Heart right ventricle (tissue), 16 donors: ENCODE data around the gene ACSS1. TPM values are rescaled to one million over a fixed set of nuclear protein-coding genes. Genes with fewer than 3 reads are reported as not detected.

ENCODE experiments used
- ATAC-seq, 8 donors: fragments of 200-7000 bp; cut with Tn5 transposase; one replicate each; pipeline ENCODE4 v1.9.1; 2020; ENCODE audit warnings: mild to moderate bottlenecking in 8 of 8, moderate library complexity in 8 of 8, moderate number of reproducible peaks in 1 of 8
- DNase-seq, 2 donors: peaks; one replicate each; pipeline ENCODE4 v3.0.0-alpha.2; 2020
- H3K27ac ChIP-seq, 10 donors: fragments of 200-600 bp; sonication (generic) in 2 of 10; one replicate each; pipeline versions ENCODE4 v1.5.0 to v1.8.0; 2020 to 2022; ENCODE audit warnings: mild to moderate bottlenecking in 3 of 10
- H3K27me3 ChIP-seq, 7 donors: fragments of 200-600 bp; one replicate each; pipeline ENCODE4 v1.8.0; 2021 to 2022; ENCODE audit warnings: mild to moderate bottlenecking in 2 of 7
- H3K36me3 ChIP-seq, 9 donors: fragments of 200-600 bp; sonication (generic) in 1 of 9; one replicate each; pipeline versions ENCODE4 v1.5.0 to v1.8.0; 2020 to 2022; ENCODE audit warnings: mild to moderate bottlenecking in 2 of 9
- H3K4me1 ChIP-seq, 9 donors: fragments of 200-600 bp; sonication (generic) in 1 of 9; one replicate each; pipeline versions ENCODE4 v1.5.0 to v1.8.0; 2020 to 2022; ENCODE audit warnings: mild to moderate bottlenecking in 4 of 9
- H3K4me3 ChIP-seq, 10 donors: fragments of 200-600 bp; sonication (generic) in 2 of 10; one replicate each; pipeline versions ENCODE4 v1.5.0 to v1.8.0; 2020 to 2022; ENCODE audit warnings: mild to moderate bottlenecking in 7 of 10, moderate library complexity in 2 of 10
- H3K9me3 ChIP-seq, 11 donors: fragments of 200-600 bp in 10 of 11; sonication (generic) in 2 of 11; one replicate each; pipeline versions ENCODE4 v1.5.0 to v1.8.0; 2013 to 2022; ENCODE audit warnings: mild to moderate bottlenecking in 2 of 11, control low read depth in 1 of 11, moderate library complexity in 1 of 11
- CTCF ChIP-seq, 9 donors: fragments of 200-600 bp; sonication (generic) in 2 of 9; IDR thresholded peaks; one replicate each; pipeline versions ENCODE4 v1.5.0 to v1.8.0; 2021 to 2022; ENCODE audit warnings: antibody characterized with exemption in 9 of 9, mild to moderate bottlenecking in 5 of 9, moderate library complexity in 1 of 9
- WGBS, 2 donors: extraction: QIAGEN DNeasy Blood & Tissue Kit; methylation state at CpG; one replicate each; pipeline ENCODE4 v1.1.7; 2013; ENCODE audit warnings: inconsistent platforms in 1 of 2; 5-methylcytosine and 5-hydroxymethylcytosine counted together
- intact Hi-C, 10 donors: fragments of 100-400 bp; cut with DNase I; formaldehyde crosslinking; loops; one replicate each; pipeline versions ENCODE4 v1.11.1 to v1.14.2; 2022
- polyA plus RNA-seq, 2 donors: library from polyadenylated mRNA; stranded (reverse); fragments of 200-250 nt; gene quantifications; one replicate each; pipeline ENCODE4 v1.2.3, GENCODE V29; 2013
- total RNA-seq, 10 donors: library from RNA; stranded (reverse); fragmentation: NEBNext Ultra II Directional in 3 of 10; extraction: Animal tissue kit (Norgen Biotek cat#: 25700) in 3 of 10; gene quantifications; one replicate each; pipeline versions ENCODE4 v1.2.1 to v1.2.4, GENCODE V29; 2021 to 2023
- donor health status: Arrhythmogenic right ventricular cardiomyopathy.
- donor health status: ischemic (EF 13 %, LVEDD 7.1; RV severe dilation, severe dysfunction).
- donor health status: healthy with polysubstance abuse.
- donor health status: DM: no; HTN: yes; CAD: no.
- donor health status: DM: no; HTN: no; CAD: no.
- donor health status: ischemic (EF 25% LVEDD 6.9; RV normal size, moderate dysfunction).
- donor health status: ischemic (EF 25% LVEDD 5.7; RV mildly dilated, moderate dysfunction).
- donor health status: healthy.
- donor health status: DM: yes; HTN: yes; CAD: no.
- donor health status: Ischemic cardiomyopathy.
- donor health status: ischemic (EF 35%, LVEDD 5.7; RV mildly dilated, moderate dysfunction).
- donor health status: nonischemic (EF 11% LVEDD 7.7; RV severe dilation, severe dysfunction).
- donor health status: DM: yes; HTN: yes; CAD: no.
- donor health status: PGD.
- donor health status: ischemic (EF 29% LVEDD 5.4; RV normal size, mild dysfunction).
- donor health status: nonischemic (EF 23%, LVEDD 6.1; RV moderate dilation, normal function).

Gene ACSS1
- total and polyA plus RNA-seq, 12 donors: 29.7 to 114 (median 84.9) TPM

GRCh38 chr20:25072226-25072811, 14.4 kb upstream of the ACSS1 start:
- Histone ChIP-seq H3K9me3 (no peaks in the 10 kb centered on the region), H3K27ac (no peak overlapping the region), H3K4me3 (no peak overlapping the region), H3K27me3 (peaks cover 2 to 92% (median 48%) of the 10 kb centered on the region in 7 donors), H3K36me3 (no peaks in the 10 kb centered on the region), H3K4me1 (peaks cover under 1 to 5% (median 5%) of the 10 kb centered on the region in 9 donors)
- intact Hi-C loops: loop anchor here in 4 of 10 donors (10.0 kb wide), 4 partner anchors 102 to 332 kb away; partner anchors contain the start of genes ABHD12 (in 1 of the 4) and GINS1 (in 1 of the 4)
- WGBS, 2 donors: 45 to 54% methylated on average over 7 of the region's 7 CpGs
- no peak for TF ChIP-seq CTCF (IDR thresholded peaks at IDR 0.05)
- no peak for DNase-seq
- no peak for ATAC-seq

- Histone ChIP-seq H3K27ac (no peak overlapping the region), H3K4me1 (peaks cover 0 to under 1% (median 0%) of the 10 kb centered on the region in 9 donors), H3K9me3 (no peaks in the 10 kb centered on the region), H3K36me3 (no peaks in the 10 kb centered on the region), H3K27me3 (peaks cover 0 to 86% (median 48%) of the 10 kb centered on the region in 7 donors), H3K4me3 (no peak overlapping the region)
- TF ChIP-seq CTCF (IDR thresholded peaks at IDR 0.05): no peak
- WGBS, 2 donors: 27 to 31% methylated on average over 4 of the region's 4 CpGs
- no peak for ATAC-seq
- DNase-seq: peak in 1 of 2 donors; percentile 1
- intact Hi-C loops: loop anchor here in 4 of 10 donors (10.0 kb wide), 4 partner anchors 103 to 333 kb away; partner anchors contain the start of genes ABHD12 (in 1 of the 4) and GINS1 (in 1 of the 4)
Measured at GRCh38 chr20:25071734-25072133, 13.8 kb upstream of the ACSS1 start.

GRCh38 chr20:25070821-25071473, 13.0 kb upstream of the ACSS1 start:
- ATAC-seq (peak in 1 of 8 donors; percentile 22), DNase-seq (no peak)
- WGBS, 2 donors: 58 to 65% methylated on average over 5 of the region's 5 CpGs
- Histone ChIP-seq H3K9me3 (no peaks in the 10 kb centered on the region), H3K4me1 (peaks cover 0 to 8% (median under 1%) of the 10 kb centered on the region in 9 donors), H3K36me3 (no peaks in the 10 kb centered on the region), H3K27me3 (peaks cover 0 to 83% (median 42%) of the 10 kb centered on the region in 7 donors), H3K27ac (no peak overlapping the region), H3K4me3 (no peak overlapping the region)
- no peak for TF ChIP-seq CTCF (IDR thresholded peaks at IDR 0.05)
- intact Hi-C loops: loop anchor here in 4 of 10 donors (10.0 kb wide), 4 partner anchors 104 to 334 kb away; partner anchors contain the start of genes ABHD12 (in 1 of the 4) and GINS1 (in 1 of the 4)

GRCh38 chr20:25067102-25067987, 9.4 kb upstream of the ACSS1 start:
- H3K27ac ChIP-seq: no peak overlapping the region
- no peaks in the 10 kb centered on the region for H3K9me3 ChIP-seq
- no peak overlapping the region for H3K4me3 ChIP-seq
- H3K27me3 ChIP-seq: peaks cover 0 to 52% (median 17%) of the 10 kb centered on the region in 7 donors
- H3K4me1 ChIP-seq: peaks cover 0 to 20% (median 11%) of the 10 kb centered on the region in 9 donors
- 91 to 94% methylated on average over 18 of the region's 18 CpGs for WGBS, 2 donors
- H3K36me3 ChIP-seq: no peaks in the 10 kb centered on the region
- intact Hi-C loops: loop anchor here in 7 of 10 donors (5.0 to 10.0 kb wide), 4 partner anchors 35 to 337 kb away; partner anchors contain the start of genes ABHD12 (in 3 of the 7) and GINS1 (in 1 of the 7)
- no peak for ATAC-seq
- TF ChIP-seq CTCF (IDR thresholded peaks at IDR 0.05): no peak
- DNase-seq: no peak
